Uterus (tissue), 4 donors: Measurements from ENCODE around the gene TRAP1. TPM values are rescaled to one million over a fixed set of nuclear protein-coding genes. Genes with fewer than 3 reads are reported as not detected.

Experiments used
- DNase-seq, 2 donors: peaks; one replicate each; pipeline ENCODE4 v3.0.0-alpha.2; 2019 to 2020
- H3K27ac ChIP-seq, 2 donors: fragments of 200-600 bp; sonication (generic); 1 replicate in 1 of 2; 2 replicates in 1 of 2; pipeline ENCODE4 v1.5.1; 2016 to 2018
- H3K27me3 ChIP-seq, 2 donors: fragments of 200-600 bp; sonication (generic); one replicate each; pipeline ENCODE4 v1.5.1; 2018 to 2019; ENCODE audit warnings: control low read depth in 1 of 2
- H3K36me3 ChIP-seq, 2 donors: fragments of 200-600 bp; sonication (generic); one replicate each; pipeline ENCODE4 v1.5.1; 2019; ENCODE audit warnings: control low read depth in 1 of 2
- H3K4me1 ChIP-seq, 2 donors: fragments of 200-600 bp; sonication (generic); one replicate each; pipeline ENCODE4 v1.5.1; 2018 to 2019; ENCODE audit warnings: control low read depth in 1 of 2
- H3K4me3 ChIP-seq, 2 donors: fragments of 200-600 bp; sonication (generic); 1 replicate in 1 of 2; 2 replicates in 1 of 2; pipeline ENCODE4 v1.5.1; 2018 to 2019; ENCODE audit warnings: mild to moderate bottlenecking in 1 of 2
- H3K9me3 ChIP-seq, 2 donors: fragments of 200-600 bp; sonication (generic); one replicate each; pipeline ENCODE4 v1.5.1; 2019; ENCODE audit warnings: control low read depth in 1 of 2
- CTCF ChIP-seq, 4 experiments: fragments of 200-600 bp in 2 of 4; fragments of 450-650 bp in 2 of 4; sonication (generic) in 2 of 4; IDR thresholded peaks; one replicate each; pipeline ENCODE4 v1.5.1; 2016 to 2019; ENCODE audit warnings: antibody characterized with exemption in 4 of 4, mild to moderate bottlenecking in 2 of 4, moderate library complexity in 1 of 4
- POLR2A ChIP-seq, 2 donors: fragments of 450-650 bp; IDR thresholded peaks; one replicate each; pipeline ENCODE4 v1.6.1; 2016; ENCODE audit warnings: antibody characterized with exemption in 2 of 2, mild to moderate bottlenecking in 1 of 2, moderate library complexity in 1 of 2
- intact Hi-C: fragments of 100-400 bp; cut with DNase I; formaldehyde crosslinking; loops from one replicate; pipeline ENCODE4 v1.15.1; 2023; ENCODE audit warnings: low total_unique reads
- total RNA-seq, 4 donors: library from RNA; depleted of rRNA in 3 of 4; stranded (reverse); fragments of >200 nt in 3 of 4; gene quantifications; one replicate each; pipeline versions ENCODE4 v1.1.0 to v1.2.4, GENCODE V29; 2014 to 2023
- donor health status: DM: yes; HTN: yes; CAD: no.

Gene TRAP1
- total RNA-seq, 4 donors from 2014 or later = 54.8 to 119 (median 84.8) TPM

GRCh38 chr16:3642397-3643094, 74.8 kb downstream of the TRAP1 start:
- Histone ChIP-seq H3K27me3 (no peaks in the 10 kb centered on the region), H3K9me3 (no peaks in the 10 kb centered on the region), H3K36me3 (no peaks in the 10 kb centered on the region), H3K4me1 (no peaks in the 10 kb centered on the region), H3K4me3 (no peak overlapping the region), H3K27ac (no peak overlapping the region)
- no peak for DNase-seq
- no peak for TF ChIP-seq CTCF (IDR thresholded peaks at IDR 0.05)
- no peak for TF ChIP-seq POLR2A (IDR thresholded peaks at IDR 0.05)
- intact Hi-C loops = no loop called here

GRCh38 chr16:3641801-3642396, 75.4 kb downstream of the TRAP1 start:
- TF ChIP-seq POLR2A (IDR thresholded peaks at IDR 0.05) (no peak), CTCF (IDR thresholded peaks at IDR 0.05) (no peak)
- no peak overlapping the region for H3K27ac ChIP-seq
- no peaks in the 10 kb centered on the region for H3K9me3 ChIP-seq
- intact Hi-C loops = no loop called here
- H3K27me3 ChIP-seq = no peaks in the 10 kb centered on the region
- no peak for DNase-seq
- H3K4me3 ChIP-seq = no peak overlapping the region
- H3K4me1 ChIP-seq = no peaks in the 10 kb centered on the region
- no peaks in the 10 kb centered on the region for H3K36me3 ChIP-seq

GRCh38 chr16:3640632-3641501, 76.5 kb downstream of the TRAP1 start:
- intact Hi-C loops = no loop called here
- no peak overlapping the region for H3K27ac ChIP-seq
- DNase-seq = no peak
- H3K4me3 ChIP-seq = no peak overlapping the region
- no peaks in the 10 kb centered on the region for H3K4me1 ChIP-seq
- H3K9me3 ChIP-seq = no peaks in the 10 kb centered on the region
- H3K36me3 ChIP-seq = no peaks in the 10 kb centered on the region
- TF ChIP-seq CTCF (IDR thresholded peaks at IDR 0.05) = no peak
- no peaks in the 10 kb centered on the region for H3K27me3 ChIP-seq

GRCh38 chr16:3640207-3640606, 77.1 kb downstream of the TRAP1 start:
- TF ChIP-seq POLR2A (IDR thresholded peaks at IDR 0.05) (no peak), CTCF (IDR thresholded peaks at IDR 0.05) (no peak)
- no peak overlapping the region for H3K4me3 ChIP-seq
- H3K27ac ChIP-seq = no peak overlapping the region
- no peak for DNase-seq
- no peaks in the 10 kb centered on the region for H3K9me3 ChIP-seq
- H3K4me1 ChIP-seq = no peaks in the 10 kb centered on the region
- intact Hi-C loops = no loop called here
- no peaks in the 10 kb centered on the region for H3K36me3 ChIP-seq
- no peaks in the 10 kb centered on the region for H3K27me3 ChIP-seq
